Measurements from ENCODE around the gene ADH1C.

ADH1C gene

DNA sequence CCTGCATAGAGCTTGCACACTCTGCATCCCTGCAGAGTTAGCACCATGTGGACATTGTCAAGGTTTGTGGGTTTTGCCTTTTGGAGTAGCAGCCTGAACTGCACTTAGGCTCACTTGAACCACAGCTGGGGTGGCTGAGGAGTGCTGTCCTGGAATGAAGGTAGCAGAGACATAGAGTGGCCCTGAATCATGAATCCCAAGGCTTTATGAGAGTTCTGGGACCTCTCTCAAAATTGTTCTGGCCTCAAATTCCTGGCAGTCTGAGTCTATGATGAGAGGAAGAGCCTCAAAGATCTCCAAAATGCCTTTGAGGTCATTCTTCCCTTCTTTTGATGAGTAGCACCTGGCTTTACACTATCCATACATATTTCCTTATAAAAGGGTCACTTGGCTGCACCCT is 37.1 kb upstream of the ADH1C start:
- H3K4me3 ChIP-seq (ENCODE audit: low read length), result no peak overlapping the region
- TF ChIP-seq, protein P1, sequence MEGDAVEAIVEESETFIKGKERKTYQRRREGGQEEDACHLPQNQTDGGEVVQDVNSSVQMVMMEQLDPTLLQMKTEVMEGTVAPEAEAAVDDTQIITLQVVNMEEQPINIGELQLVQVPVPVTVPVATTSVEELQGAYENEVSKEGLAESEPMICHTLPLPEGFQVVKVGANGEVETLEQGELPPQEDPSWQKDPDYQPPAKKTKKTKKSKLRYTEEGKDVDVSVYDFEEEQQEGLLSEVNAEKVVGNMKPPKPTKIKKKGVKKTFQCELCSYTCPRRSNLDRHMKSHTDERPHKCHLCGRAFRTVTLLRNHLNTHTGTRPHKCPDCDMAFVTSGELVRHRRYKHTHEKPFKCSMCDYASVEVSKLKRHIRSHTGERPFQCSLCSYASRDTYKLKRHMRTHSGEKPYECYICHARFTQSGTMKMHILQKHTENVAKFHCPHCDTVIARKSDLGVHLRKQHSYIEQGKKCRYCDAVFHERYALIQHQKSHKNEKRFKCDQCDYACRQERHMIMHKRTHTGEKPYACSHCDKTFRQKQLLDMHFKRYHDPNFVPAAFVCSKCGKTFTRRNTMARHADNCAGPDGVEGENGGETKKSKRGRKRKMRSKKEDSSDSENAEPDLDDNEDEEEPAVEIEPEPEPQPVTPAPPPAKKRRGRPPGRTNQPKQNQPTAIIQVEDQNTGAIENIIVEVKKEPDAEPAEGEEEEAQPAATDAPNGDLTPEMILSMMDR (IDR thresholded peaks at IDR 0.05; ENCODE audit: insufficient read depth, low read depth, low read length, missing control alignments), result no peak
- DNase-seq (ENCODE audit: low read depth), result no peak

DNA sequence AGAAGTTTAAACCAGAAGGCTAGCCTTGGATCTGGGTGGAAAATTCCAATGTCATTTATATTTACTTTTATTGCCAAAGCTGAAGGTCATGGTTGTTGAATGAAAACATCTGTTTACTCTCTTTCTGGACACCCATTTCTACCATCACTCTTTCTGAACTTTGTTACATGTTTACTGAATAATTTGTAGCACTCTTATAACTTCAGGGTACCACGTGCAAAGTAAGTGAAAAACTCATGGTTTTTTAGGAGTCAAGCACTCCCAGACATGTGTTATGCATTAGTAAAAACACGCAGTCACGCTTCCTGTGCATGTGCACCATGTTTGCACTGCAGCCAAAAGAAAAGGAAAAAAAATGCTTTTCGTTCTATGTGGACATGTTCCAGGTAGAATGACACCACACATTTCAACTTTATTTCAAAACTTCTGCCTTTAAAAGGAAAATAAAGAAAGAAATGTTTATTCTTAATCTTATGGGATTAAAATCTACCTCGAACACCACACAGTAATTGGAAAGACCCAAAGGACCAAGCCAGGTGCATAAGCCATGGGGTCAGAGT is 31.4 kb upstream of the ADH1C start:
- no peak for DNase-seq (ENCODE audit: low read depth)

DNA sequence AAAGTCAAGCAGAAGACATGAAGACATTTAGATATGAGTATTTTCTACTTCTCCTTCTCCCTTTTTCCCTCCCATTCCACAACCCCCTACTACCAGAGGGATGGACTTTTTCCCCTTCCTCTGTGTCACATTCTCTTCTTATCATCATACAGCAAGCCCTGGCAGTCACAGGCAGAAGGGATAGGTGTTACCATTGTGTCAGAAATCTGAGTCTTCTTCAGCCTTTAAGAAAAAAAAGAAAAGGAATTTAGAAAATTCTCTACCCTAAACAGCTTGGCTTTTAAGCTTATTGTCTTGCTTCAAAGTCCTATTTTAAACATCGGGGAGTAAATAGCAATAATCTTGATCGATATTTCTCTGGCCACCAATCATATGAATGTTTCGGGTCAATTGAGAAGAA is 30.9 kb upstream of the ADH1C start:
- H3K4me3 ChIP-seq (ENCODE audit: low read length), result no peak overlapping the region
- TF ChIP-seq, protein P1 (IDR thresholded peaks at IDR 0.05; ENCODE audit: insufficient read depth, low read depth, low read length, missing control alignments), result no peak
- no peak for DNase-seq (ENCODE audit: low read depth)

More for the DNA sequence above, 31.4 kb upstream of the ADH1C start:
- TF ChIP-seq, protein P1 (IDR thresholded peaks at IDR 0.05; ENCODE audit: insufficient read depth, low read depth, low read length, missing control alignments), result no peak
- H3K4me3 ChIP-seq (ENCODE audit: low read length), result no peak overlapping the region

DNA sequence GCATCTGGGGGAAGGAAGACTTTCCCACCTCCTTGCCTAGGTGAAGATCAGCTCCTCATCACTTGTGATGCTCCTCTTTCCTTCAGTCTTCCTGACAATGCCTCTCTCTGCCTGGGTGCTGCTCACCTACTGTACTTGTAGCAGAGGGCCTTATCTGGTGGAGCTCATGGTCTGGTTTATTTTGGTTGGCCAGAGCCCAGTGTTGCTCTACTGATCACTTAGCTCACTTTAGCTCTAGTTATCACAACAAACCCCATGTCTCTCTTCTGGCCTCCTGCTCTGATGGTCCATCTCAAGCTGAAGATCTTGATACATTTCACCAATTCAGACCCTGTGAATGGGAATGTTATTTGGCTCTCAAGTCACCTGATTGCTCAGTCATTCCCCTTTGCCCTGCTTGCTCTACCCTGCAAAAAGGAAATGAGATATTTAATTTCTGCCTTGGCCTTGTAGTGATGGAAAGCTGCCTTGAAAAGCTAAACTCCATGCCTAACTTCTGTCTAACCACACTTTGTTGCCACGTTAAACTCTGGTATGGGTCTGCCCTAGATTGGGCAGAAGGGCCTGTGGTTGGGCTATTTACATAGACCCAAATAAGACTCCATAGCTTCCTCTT is 30.3 kb upstream of the ADH1C start:
- H3K4me3 ChIP-seq (ENCODE audit: low read length), result no peak overlapping the region
- TF ChIP-seq, protein P1 (IDR thresholded peaks at IDR 0.05; ENCODE audit: insufficient read depth, low read depth, low read length, missing control alignments), result no peak
- no peak for DNase-seq (ENCODE audit: low read depth)

DNA sequence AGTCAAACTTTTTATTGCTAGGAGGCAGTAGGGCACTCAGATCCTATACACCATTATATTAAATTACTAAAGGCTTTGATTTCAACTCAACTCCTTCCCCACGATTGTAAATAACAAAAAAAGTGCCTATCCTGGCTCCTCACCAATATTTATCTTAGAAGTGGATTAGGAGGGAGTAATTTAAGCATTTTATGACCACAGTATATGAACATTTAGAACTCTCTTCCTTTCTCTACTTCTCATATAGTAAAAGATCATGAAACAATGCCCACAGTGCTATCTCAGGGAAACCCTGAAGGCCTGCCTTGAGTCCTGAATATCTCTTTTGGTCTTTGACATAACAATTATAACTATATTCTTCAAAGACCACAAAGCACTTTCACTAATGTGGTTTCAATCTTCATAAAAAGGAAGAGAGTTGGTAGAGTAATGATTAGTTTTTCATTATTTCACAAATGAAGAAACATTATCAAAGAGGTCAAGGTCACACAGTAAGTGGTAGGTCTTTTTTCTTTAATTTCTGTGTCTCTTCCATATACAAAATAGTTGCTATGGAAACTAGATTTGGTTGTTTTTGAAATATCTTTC is 29.1 kb upstream of the ADH1C start:
- H3K4me3 ChIP-seq (ENCODE audit: low read length), result no peak overlapping the region
- TF ChIP-seq, protein P1 (IDR thresholded peaks at IDR 0.05; ENCODE audit: insufficient read depth, low read depth, low read length, missing control alignments), result no peak

DNA sequence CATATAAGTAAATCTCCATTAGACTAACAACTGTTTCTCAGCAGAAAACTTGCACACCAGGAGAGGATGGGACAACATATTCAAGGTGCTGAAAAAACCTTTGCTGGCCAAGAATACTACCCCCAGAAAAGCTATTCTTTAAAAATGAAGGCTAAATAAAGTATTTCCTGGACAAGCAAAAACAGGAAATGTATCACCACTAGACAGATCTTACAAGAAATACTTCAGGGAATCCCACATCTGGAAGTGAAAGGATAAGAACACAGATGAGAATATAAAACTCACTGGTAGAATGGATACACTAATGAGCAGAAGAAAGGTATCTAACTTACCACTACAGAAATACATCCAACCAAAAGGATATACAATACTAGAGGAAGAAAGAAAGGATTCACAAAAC is 27.0 kb upstream of the ADH1C start:
- TF ChIP-seq, protein P1 (IDR thresholded peaks at IDR 0.05; ENCODE audit: insufficient read depth, low read depth, low read length, missing control alignments), result no peak
- H3K4me3 ChIP-seq (ENCODE audit: low read length), result no peak overlapping the region
- no peak for DNase-seq (ENCODE audit: low read depth)

More for the DNA sequence above, 29.1 kb upstream of the ADH1C start:
- DNase-seq (ENCODE audit: low read depth), result no peak
